Measurements from ENCODE around the gene LIN37. TPM values are rescaled to one million over a fixed set of nuclear protein-coding genes. Genes with fewer than 3 reads are reported as not detected.

LIN37 gene
- total RNA-seq, 1 experiment from 2014 or later: 5.9 TPM

- no peak overlapping the region for H2BK5ac ChIP-seq (ENCODE audit: insufficient read length, low read length)
- no peak for TF ChIP-seq CTCF (conservative IDR thresholded peaks at IDR 0.05)
- no peak overlapping the region for H2BK12ac ChIP-seq (ENCODE audit: insufficient read length, low read depth, low read length)
- peaks cover 59 to 81% (median 81%) of the 10 kb centered on the region in 3 experiments for H3K36me3 Mint-ChIP-seq (ENCODE audit: insufficient read depth in 1 of 3, low read depth in 3 of 3)
- H3K9ac ChIP-seq (ENCODE audit: extremely low read depth, insufficient read length, low read length): no peak overlapping the region
- H3K9me3 Mint-ChIP-seq: no peaks in the 10 kb centered on the region
- no peaks in the 10 kb centered on the region for H4K20me1 ChIP-seq (ENCODE audit: control insufficient read depth, insufficient read depth, insufficient read length)
- H3K79me2 ChIP-seq (ENCODE audit: insufficient read depth, low read length): no peaks in the 10 kb centered on the region
- H3K27ac ChIP-seq (ENCODE audit: insufficient read length, low read depth, low read length): no peak overlapping the region
- H3T11ph ChIP-seq (ENCODE audit: low read length): no peak overlapping the region
- H3K4me1 Mint-ChIP-seq: no peaks in the 10 kb centered on the region
- H3K27ac Mint-ChIP-seq: no peak overlapping the region
- no peaks in the 10 kb centered on the region for H3K9me3 ChIP-seq (ENCODE audit: control insufficient read depth, low read depth, low read length)
- no peaks in the 10 kb centered on the region for H3K79me1 ChIP-seq (ENCODE audit: insufficient read depth, low read depth, low read length, poor library complexity, severe bottlenecking)
- no peak overlapping the region for H3K4me3 Mint-ChIP-seq
- no CpG with 5 or more reads among the region's 11 CpGs for WGBS (ENCODE audit: extremely low coverage, insufficient read length, low lambda C conversion rate)
- H3K23me2 ChIP-seq (ENCODE audit: insufficient read length, low read depth, low read length, poor library complexity, severe bottlenecking): no peaks in the 10 kb centered on the region
- H2BK20ac ChIP-seq (ENCODE audit: low read depth, low read length, poor library complexity, severe bottlenecking): no peak overlapping the region
- H4K5ac ChIP-seq (ENCODE audit: insufficient read length, low read depth, low read length): no peak overlapping the region
- H3K27me3 ChIP-seq (ENCODE audit: insufficient read depth, low read length): no peaks in the 10 kb centered on the region
- H3K4ac ChIP-seq (ENCODE audit: low read depth, low read length): no peak overlapping the region
- no peaks in the 10 kb centered on the region; the same call in 1 of the 2 replicates for H3K27me3 Mint-ChIP-seq (ENCODE audit: low read depth)
- H2AK5ac ChIP-seq (ENCODE audit: insufficient read length, low read length): no peak overlapping the region
- no peak for DNase-seq
- H3K14ac ChIP-seq (ENCODE audit: insufficient read depth, low read length): no peak overlapping the region
- no peak overlapping the region for H2AFZ ChIP-seq (ENCODE audit: low read length)
- H3K56ac ChIP-seq (ENCODE audit: insufficient read length, low read depth, low read length): no peak overlapping the region
- H3K18ac ChIP-seq (ENCODE audit: insufficient read length, low read depth, low read length): no peak overlapping the region
- no peak overlapping the region for H4K8ac ChIP-seq (replicated peaks; ENCODE audit: insufficient read length, low read depth, low read length)
- no peak overlapping the region for H3K23ac ChIP-seq (ENCODE audit: insufficient read length, low read depth, low read length)
- H4K91ac ChIP-seq (ENCODE audit: insufficient read length, low read depth, low read length): no peak overlapping the region
- H3K4me1 ChIP-seq (ENCODE audit: insufficient read depth, low read length): no peaks in the 10 kb centered on the region
- no peak overlapping the region for H2BK15ac ChIP-seq (ENCODE audit: low read depth, low read length)
- no peak overlapping the region for H3K4me2 ChIP-seq (ENCODE audit: insufficient read depth, insufficient read length, low read length)
- no peak overlapping the region for H2BK120ac ChIP-seq (ENCODE audit: low read depth, low read length, poor library complexity, severe bottlenecking)
These were observed 18.6 kb upstream of the LIN37 start for GRCh38 chr19:35729763-35730162.

Data from H9 (cell line).